Esophagus mucosa (tissue), 1 donor: Measurements from ENCODE around the gene EIF3C. TPM values are rescaled to one million over a fixed set of nuclear protein-coding genes. Genes with fewer than 3 reads are reported as not detected.
"Not testable (repeated sequence)": the region's sequence is repeated elsewhere in the genome, so short reads cannot be mapped to it uniquely, and the experiment has no call there.

ENCODE experiments used
- ATAC-seq: fragments of 200-7000 bp; cut with Tn5 transposase; one replicate; pipeline ENCODE4 v1.9.1; 2020
- total RNA-seq: library from RNA; stranded (reverse); gene quantifications from one replicate; pipeline ENCODE4 v1.2.4, GENCODE V29; 2023
- donor health status: DM: yes; HTN: yes; CAD: no.

The EIF3C gene, protein sequence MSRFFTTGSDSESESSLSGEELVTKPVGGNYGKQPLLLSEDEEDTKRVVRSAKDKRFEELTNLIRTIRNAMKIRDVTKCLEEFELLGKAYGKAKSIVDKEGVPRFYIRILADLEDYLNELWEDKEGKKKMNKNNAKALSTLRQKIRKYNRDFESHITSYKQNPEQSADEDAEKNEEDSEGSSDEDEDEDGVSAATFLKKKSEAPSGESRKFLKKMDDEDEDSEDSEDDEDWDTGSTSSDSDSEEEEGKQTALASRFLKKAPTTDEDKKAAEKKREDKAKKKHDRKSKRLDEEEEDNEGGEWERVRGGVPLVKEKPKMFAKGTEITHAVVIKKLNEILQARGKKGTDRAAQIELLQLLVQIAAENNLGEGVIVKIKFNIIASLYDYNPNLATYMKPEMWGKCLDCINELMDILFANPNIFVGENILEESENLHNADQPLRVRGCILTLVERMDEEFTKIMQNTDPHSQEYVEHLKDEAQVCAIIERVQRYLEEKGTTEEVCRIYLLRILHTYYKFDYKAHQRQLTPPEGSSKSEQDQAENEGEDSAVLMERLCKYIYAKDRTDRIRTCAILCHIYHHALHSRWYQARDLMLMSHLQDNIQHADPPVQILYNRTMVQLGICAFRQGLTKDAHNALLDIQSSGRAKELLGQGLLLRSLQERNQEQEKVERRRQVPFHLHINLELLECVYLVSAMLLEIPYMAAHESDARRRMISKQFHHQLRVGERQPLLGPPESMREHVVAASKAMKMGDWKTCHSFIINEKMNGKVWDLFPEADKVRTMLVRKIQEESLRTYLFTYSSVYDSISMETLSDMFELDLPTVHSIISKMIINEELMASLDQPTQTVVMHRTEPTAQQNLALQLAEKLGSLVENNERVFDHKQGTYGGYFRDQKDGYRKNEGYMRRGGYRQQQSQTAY
- 318 TPM for total RNA-seq

DNA sequence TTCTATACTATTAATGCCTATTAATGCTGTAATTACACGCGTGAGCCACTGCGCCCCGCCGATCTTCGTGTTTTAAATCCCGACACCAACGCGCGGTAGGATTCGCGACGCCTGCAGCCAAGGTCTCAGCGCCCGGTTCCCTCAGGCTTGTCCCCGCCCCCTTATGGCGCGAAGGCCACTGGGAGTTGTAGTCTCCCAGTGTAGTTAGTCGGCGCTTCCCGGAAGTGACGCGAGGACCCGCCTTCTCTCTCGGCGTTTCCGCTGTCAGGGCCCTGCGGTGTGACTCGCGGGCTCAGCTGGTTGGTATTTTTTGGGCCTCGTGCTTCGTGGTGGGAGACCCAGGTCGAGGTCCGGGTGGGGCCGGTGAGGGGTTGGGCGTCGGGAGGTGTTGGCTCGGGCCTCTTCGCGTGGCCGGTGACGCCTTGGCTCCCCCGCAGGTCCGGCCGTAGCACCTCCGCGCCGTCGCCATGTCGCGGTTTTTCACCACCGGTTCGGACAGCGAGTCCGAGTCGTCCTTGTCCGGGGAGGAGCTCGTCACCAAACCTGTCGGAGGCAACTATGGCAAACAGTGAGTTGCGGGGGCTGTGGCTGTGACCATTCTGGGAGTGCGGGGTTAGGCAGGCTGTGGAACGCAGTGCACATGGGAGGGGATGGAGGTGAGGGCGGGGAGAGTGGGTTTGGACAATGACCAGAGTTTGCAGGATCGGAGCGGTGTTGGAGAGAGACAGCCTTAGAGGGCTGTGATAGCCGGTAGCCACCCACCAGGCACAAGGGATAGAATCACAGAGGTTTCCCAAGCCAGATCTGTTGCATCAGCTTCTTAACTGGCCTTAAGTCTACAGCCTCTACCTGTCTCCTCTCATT lies at the start of gene EIF3C:
Gene EIF3C, plus strand, starts transcription at position 245 of the 864 bp plus-strand sequence. Its CDS starts 223 bp downstream, at position 468.
- peak; percentile 99 for ATAC-seq

DNA sequence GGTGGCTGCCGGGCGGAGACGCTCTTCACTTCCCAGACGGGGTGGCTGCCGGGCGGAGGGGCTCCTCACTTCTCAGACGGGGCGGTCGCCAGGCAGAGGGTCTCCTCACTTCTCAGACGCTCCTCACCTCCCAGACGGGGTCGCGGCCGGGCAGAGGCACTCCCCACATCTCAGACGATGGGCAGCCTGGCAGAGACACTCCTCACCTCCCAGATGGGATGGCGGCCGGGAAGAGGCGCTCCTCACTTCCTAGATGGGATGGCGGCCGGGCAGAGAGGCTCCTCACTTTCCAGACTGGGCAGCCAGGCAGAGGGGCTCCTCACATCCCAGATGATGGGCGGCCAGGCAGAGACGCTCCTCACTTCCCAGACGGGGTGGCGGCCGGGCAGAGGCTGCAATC lies 45.0 kb upstream of the EIF3C start:
- ATAC-seq: not testable (repeated sequence)

DNA sequence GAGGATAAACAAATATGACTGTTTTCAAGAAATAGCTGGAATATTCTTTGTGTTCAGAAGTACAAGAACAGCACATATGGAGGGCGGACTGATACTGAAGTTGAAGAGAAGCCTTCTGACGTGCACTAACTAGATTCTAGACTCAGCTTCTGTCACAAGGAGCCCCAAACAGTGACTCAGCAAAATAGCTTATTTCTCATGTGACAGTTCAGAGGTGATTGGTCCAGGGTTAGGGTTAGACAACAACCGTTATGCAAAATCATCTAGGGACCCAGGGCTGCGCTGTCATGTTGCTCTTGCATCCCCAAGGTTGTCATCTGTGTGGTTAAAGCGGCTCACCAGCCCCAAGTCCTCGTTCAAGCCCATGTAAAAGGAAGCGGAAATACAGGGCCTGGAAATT lies 43.8 kb upstream of the EIF3C start:
- not testable (repeated sequence) for ATAC-seq

DNA sequence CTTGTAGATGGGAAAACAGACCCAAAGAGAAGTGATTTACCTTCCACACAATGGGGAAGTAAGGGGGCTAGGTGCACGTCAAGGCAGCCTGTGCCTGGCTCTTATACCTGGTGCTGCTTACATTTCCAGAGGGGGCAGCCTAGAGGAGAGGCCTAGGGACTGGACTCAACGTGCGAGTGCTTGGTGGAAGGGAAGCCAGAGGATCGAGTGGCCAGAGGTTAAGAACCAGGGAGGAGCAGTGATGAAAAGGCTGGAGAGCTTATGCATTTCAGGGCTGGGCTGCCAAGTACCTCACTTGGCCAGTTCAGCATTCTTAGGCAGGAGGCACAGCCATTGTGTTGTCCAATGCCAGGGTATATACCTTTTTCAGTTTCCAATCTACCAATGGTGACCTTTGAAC lies 43.1 kb upstream of the EIF3C start:
- ATAC-seq: not testable (repeated sequence)

DNA sequence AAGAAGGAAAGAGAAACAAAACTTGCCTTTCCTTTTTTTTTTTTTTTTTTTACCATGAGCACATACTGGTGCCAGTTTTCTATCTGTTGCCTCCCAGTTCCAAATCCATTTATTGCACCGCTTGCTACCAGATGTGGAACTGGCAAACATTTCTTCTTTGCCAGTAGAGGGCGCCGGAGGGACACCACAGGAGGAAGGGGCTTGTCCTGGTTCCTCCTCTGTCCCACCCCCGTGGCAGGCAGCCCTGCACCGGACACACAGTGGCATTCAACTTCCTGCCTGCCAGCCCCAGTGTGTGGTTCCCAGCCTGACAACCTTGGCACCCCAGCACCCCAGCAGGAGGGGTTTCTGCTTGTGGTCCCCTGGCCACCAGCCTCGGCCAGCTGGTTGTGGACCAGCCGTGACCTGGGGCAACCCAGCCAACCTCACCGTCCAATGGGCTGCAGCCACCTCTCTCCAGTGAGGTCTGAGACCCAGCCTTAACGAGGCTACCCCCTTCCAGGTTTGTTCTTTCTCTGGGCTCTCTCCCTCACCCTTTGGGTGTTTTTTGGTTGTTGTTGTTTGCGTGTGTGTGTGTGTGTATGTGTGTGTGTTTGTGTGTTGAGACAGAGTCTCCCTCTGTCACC lies 22.8 kb upstream of the EIF3C start:
- ATAC-seq: peak; percentile 95

DNA sequence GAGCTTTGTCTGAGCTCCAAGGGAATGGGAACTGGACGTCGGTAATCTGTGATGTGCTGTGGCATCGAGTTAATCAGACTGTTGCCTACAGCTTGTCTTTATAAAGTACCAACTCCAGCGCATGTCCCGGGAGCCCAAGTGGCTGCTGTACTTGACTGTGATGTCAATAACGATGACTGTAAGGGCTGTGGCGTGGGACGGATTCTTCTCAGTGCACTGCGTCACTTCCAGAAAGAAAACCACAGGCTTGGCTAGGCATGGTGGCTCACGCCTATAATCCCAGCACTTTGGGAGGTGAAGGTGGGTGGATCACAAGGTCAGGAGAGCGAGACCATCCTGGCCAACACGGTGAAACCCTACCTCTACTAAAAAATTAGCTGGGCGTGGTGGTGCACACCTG lies 21.8 kb upstream of the EIF3C start:
- peak; percentile 83 for ATAC-seq

DNA sequence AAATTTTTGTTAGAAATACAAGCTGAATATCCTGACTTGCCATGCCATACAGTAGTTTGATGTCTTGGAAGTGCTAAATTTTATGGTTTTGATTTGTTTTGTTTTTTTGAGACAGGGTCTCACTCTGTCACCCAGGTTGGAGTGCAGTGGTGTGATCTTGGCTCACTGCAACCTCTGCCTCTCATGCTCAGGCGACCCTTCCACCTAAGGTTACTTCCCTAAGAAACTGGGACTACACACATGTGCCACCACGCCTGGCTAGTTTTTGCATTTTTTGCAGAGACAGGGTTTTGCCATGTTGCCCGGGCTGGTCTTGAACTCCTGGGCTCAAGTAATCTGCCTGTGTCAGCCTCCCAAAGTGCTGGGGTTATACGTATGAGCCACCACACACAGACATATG lies 19.5 kb upstream of the EIF3C start:
- not testable (repeated sequence) for ATAC-seq

DNA sequence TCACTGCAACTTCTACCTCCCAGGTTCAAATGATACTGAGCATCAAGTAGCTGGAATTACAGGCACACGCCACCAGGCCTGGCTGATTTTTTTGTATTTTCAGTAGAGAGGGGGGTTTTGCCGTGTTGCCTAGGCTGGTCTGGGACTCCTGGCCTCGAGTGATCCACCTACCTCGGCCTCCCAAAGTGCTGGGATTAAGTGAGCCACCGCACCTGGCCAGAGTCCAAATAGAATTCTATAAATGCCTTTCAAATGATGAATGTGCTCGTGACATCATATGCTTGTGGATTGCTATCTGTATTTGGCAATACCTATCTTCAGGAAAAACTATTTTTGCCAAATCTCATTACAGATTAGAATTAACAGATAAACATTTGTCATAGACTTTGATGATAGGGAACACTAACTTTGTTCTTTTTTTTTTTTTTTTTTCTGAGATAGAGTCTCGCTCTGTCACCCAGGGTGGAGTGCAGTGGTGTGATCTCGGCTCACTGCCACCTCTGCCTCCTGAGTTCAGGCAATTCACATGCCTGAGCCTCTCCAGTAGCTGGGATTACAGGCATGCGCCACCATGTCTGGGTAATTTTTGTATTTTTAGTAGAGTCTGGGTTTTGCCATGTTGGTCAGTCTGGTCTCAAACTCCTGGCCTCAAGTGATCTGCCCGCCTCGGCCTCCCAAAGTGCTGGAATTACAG lies 17.9 kb upstream of the EIF3C start:
- ATAC-seq: not testable (repeated sequence)

DNA sequence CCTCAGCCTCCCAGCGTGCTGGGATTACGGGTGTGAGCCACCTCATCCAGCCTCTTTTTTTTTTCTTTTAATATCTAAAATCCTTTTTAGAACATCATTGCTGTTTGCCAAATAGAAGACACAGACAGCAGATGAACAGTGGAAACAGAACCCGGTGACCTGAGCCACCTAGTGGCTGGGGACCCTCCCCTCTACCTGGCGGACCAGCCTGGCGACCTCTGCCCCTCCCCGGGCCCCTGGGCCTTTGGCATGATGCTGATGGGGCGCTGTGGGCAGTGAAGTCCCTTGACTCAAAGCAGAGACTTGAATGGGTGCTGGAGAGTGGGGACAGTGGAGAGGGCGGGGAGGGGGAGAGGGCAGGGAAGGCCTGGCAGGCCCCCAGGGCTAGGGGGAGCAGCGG lies 11.5 kb upstream of the EIF3C start:
- ATAC-seq: not testable (repeated sequence)

DNA sequence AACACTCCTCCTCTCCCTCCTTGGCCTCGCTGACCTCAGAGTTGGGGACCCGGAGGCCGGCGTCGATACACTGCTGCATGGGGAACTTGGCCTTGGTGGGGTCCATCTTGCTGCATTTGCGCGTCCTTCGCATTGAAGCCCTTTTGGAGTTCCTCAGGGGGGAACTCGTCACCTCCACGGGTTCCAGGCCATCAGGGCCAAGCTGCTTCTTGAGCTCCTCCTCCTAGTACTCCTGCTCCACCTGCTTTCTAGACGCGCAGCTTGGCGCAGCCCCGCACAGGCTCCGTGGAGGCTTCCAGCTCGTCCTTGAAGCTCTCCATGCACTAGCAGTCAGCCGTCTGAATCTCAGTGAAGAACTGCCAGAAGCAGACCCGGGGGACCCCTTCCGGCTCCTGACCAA lies 10.9 kb upstream of the EIF3C start:
- ATAC-seq: not testable (repeated sequence)

DNA sequence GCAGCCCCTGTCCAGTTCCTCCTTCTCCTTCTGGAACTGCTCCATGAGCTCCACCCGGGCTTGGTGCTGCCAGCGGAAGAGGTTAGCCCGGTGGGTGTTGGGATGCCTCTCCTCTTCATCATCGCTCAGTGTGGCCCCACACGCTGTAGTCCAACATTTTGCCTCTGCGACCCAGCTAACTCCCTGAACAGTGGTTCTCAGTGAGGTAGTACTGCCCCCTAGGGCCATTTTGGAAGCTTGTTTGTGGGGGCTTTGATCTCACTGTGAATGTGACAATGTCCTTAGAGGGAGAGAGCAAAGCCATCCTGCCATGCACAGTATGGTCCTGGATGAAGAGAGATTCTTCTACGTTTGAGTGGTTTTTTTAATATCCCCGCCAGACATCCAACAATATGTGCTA lies 9.9 kb upstream of the EIF3C start:
- ATAC-seq: not testable (repeated sequence)

DNA sequence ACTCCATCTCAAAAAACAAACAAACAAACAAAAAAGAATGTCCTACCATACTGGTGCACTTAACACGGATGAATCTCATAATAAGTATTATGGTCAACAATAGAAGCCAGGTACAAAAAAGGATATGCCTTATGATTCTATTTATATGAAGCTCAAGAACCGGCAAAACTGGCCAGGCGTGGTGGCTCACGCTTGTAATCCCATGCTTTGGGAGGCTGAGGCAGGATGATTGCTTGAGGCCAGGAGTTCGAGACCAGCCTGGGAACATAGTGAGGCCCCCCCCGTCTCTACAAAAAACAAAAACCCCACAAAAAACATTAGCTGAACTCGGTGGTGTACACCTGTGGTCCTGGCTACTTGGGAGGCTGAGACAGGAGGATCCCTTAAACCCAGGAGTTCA lies 7.0 kb upstream of the EIF3C start:
- ATAC-seq: not testable (repeated sequence)

DNA sequence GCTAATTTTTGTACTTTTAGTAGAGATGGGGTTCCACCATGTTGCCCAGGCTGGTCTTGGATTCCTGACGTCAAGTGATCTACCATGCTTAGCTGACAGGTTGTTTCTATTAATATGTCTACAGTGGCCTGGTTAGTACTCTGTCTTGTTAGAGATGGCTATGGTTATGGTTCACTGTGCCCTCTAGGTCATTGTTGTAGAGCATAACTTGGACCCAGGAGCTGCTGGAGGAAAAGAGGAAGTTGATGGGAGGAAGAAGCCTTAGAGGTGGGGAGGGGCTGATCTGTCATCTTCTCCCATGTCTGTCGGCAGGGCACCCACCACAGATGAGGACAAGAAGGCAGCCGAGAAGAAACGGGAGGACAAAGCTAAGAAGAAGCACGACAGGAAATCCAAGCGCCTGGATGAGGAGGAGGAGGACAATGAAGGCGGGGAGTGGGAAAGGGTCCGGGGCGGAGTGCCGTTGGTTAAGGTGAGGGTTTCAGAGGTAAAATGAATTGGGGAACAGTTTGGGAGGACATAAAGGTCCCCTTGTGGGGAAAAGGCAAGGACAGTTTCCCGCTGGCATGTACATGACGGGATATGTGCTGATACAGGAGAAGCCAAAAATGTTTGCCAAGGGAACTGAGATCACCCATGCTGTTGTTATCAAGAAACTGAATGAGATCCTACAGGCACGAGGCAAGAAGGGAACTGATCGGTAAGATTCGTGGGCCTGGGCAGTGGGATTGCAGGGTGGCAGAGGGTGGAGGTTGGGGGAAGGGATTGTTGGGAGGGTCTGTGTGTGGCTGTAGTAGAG lies 11.8 kb downstream of the EIF3C start:
- ATAC-seq: not testable (repeated sequence)

DNA sequence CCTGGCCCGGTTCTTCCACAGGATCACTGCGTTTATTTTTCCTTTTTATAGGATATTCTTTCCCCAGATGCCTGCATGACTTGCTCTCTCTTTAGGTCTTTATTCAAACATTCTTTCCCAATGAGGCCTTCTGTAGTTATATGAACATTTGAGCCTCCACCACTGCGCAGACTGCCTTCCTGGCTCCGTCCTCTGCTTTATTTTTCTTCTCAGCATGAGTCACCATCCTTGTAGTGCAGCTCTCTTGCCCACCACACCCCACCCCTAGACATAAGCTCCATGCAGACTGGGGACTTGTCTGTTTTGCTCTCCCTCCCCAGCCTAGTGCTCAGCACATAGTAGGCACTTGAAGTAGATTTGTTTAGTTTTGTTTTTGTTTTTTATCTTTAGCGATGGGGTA lies 20.0 kb downstream of the EIF3C start:
- not testable (repeated sequence) for ATAC-seq

DNA sequence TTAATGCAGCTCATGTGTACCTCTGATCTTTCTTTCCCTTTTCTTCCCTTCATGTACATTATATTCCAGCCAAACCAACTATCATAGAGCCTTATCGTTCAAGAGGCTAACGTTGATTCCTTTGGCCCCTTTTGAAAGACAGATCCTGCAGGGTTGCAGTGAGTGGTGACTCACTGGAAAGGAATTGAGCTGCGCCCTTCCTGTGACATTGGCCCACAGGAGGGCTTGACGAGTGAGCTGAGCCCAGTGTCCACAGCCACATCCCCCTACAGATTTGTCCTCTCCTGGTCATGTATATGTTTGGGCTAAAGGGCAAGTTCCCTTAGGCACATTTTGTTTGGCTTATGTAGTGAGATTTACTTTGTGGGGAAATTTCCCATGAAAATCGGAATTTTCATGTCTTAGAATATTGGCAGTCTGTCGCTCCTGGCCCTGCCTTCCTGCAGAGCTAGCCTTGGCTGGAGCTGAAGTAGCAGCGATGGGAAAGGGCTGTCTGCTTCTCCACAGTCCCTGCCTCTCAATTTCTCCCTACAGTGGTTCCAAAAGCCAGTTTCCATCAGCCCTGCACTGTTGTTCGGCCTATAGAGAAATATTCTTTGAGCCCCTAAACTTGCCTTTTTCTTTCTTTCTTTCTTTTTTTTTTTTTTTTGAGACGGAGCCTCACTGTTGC lies 21.3 kb downstream of the EIF3C start:
- not testable (repeated sequence) for ATAC-seq

DNA sequence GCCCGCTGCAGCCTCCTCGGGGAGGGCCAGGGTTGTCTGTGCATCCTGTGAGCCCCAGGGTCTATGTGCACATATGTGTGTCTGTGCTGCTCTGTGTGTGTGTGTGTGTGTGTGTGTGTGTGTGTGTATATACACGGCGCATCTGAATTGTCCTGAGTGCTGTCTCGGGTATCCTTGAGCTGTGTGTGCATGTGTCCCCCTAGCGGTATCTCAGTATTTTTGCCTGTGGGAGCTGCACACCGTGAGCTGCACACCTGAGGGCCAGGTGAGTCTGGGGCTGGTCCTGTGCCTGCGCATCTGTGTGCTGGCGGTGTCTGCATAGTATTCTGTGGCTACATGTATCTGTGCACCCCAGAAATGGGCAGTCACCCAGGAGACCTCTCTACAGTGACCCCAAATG lies 28.5 kb downstream of the EIF3C start:
- peak; percentile 84 for ATAC-seq

DNA sequence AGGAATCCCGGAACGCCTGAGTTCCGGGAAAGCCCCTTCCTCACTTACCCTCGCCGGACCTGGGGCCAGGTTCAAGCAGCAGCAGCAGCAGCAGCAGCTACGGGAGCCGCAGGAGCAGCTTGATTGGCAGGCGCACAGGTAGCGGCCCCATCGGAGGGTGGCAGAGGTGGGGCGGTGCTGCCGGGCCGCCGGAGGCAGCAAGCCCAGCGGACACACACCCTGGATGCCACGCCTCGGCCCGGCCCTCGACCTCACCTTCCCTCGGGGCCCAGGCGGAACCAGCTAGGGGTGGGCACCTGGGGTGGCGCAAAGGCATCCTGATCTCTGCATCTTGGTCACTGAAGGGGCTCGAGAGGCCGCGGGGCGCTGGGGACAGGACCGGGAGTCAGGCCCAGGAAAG lies 29.4 kb downstream of the EIF3C start:
- peak; percentile 60 for ATAC-seq

DNA sequence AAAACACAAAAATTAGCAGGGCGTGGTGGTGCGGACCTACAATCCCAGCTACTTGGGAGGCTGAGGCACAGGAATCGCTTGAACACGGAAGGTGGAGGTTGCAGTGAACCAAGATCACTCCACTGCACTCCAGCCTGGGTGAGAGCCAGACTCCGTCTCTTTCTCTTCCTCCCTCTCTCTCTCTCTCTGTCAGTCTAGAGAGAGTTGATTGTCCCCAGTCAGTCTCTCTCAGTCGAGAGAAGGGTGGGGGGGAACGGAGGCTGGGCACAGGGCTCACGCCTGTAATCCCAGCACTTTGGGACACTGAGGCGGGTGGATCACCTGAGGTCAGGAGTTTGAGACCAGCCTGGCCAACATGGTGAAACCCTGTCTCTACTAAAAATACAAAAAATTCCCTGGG lies 30.0 kb downstream of the EIF3C start:
- ATAC-seq: peak; percentile 29

DNA sequence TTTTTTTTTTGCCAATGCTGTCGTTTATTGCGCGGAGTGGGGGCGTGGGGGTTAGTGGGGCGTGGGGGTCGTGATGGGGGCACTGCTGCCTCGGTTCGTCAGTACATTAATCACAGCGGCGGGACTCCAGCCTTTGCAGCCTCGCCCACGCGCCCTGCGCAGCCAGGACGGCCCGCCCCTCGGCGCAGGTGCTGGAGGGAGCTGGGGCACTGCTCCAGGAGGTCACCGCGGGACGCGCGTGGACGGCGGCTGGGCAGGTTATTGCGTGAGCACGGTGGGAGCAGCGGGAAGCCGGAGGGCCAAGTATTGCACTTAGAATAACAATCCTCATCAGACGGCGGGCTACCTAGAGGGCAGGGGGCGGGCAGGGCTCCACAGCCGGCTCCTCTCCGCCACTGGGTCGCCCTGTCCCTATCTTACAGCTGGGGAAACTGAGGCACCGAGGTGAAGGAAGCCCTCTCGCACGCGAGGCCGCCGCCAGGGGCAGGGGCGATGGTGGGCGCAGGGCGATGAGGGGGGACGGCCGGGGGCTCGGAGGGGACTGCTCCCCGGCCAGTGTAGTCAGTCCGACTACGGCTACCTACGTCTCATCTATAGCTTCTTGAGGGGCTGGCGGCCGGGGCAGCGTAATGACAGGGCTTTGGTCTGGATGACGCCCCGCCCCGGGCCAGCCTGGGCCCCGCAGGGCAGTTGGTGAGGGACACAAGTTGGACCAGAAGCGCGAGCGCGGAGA lies 35.5 kb downstream of the EIF3C start:
- not testable (repeated sequence) for ATAC-seq
